Glutamatergic neuron (in vitro differentiated cells): ENCODE results near the gene CXCL1. TPM values are rescaled to one million over a fixed set of nuclear protein-coding genes. Genes with fewer than 3 reads are reported as not detected.

ENCODE experiments used
- DNase-seq: peaks from one replicate; pipeline ENCODE4 v3.0.0; 2022
- H3K27ac Mint-ChIP-seq: one replicate; pipeline ENCODE4 v1.8.0; 2020; ENCODE audit warnings: mild to moderate bottlenecking, mixed read lengths, inconsistent platforms; ENCODE audit not compliant: unreplicated experiment
- H3K27me3 Mint-ChIP-seq: one replicate; pipeline ENCODE4 v1.8.0; 2020; ENCODE audit warnings: mild to moderate bottlenecking, moderate library complexity, mixed read lengths, inconsistent platforms; ENCODE audit not compliant: unreplicated experiment
- H3K36me3 Mint-ChIP-seq: one replicate; pipeline ENCODE4 v1.8.0; 2020; ENCODE audit warnings: mild to moderate bottlenecking, mixed read lengths, inconsistent platforms; ENCODE audit not compliant: unreplicated experiment
- H3K4me1 Mint-ChIP-seq: one replicate; pipeline ENCODE4 v1.8.0; 2020; ENCODE audit warnings: mild to moderate bottlenecking, low read depth, mixed read lengths, inconsistent platforms; ENCODE audit not compliant: unreplicated experiment
- H3K4me3 Mint-ChIP-seq: one replicate; pipeline ENCODE4 v1.8.0; 2020; ENCODE audit warnings: mild to moderate bottlenecking, mixed read lengths, inconsistent platforms; ENCODE audit not compliant: unreplicated experiment
- H3K9me3 Mint-ChIP-seq: one replicate; pipeline ENCODE4 v1.8.0; 2020; ENCODE audit warnings: mild to moderate bottlenecking, moderate library complexity, mixed read lengths, inconsistent platforms; ENCODE audit not compliant: unreplicated experiment
- CTCF ChIP-seq: fragments of 200-600 bp; sonication (generic); IDR thresholded peaks from one replicate; pipeline ENCODE4 v1.5.0; 2021; ENCODE audit not compliant: partially characterized antibody, unreplicated experiment
- total RNA-seq: library from RNA; stranded (reverse); fragmentation: NEBNext Ultra II Directional; extraction: Animal tissue kit (Norgen Biotek cat#: 25700); gene quantifications from one replicate; pipeline ENCODE4 v1.2.1, GENCODE V29; 2021; ENCODE audit not compliant: unreplicated experiment

CXCL1 gene
- total RNA-seq, 1 donor from 2014 or later = not detected

GRCh38 chr4:73844806-73845205 is 24.4 kb upstream of the CXCL1 start:
- Mint-ChIP-seq H3K27ac (no peak overlapping the region), H3K4me3 (no peak overlapping the region), H3K27me3 (no peaks in the 10 kb centered on the region), H3K9me3 (no peaks in the 10 kb centered on the region), H3K4me1 (no peaks in the 10 kb centered on the region), H3K36me3 (no peaks in the 10 kb centered on the region)
- no peak for TF ChIP-seq CTCF
- DNase-seq = no peak

GRCh38 chr4:73847526-73848182 is 21.5 kb upstream of the CXCL1 start:
- DNase-seq = no peak
- Mint-ChIP-seq H3K9me3 (no peaks in the 10 kb centered on the region), H3K36me3 (no peaks in the 10 kb centered on the region), H3K27me3 (no peaks in the 10 kb centered on the region), H3K27ac (no peak overlapping the region), H3K4me3 (no peak overlapping the region), H3K4me1 (no peaks in the 10 kb centered on the region)
- no peak for TF ChIP-seq CTCF

- Mint-ChIP-seq H3K27ac (no peak overlapping the region), H3K9me3 (no peaks in the 10 kb centered on the region), H3K4me1 (no peaks in the 10 kb centered on the region), H3K36me3 (no peaks in the 10 kb centered on the region), H3K27me3 (no peaks in the 10 kb centered on the region), H3K4me3 (no peak overlapping the region)
- no peak for TF ChIP-seq CTCF
- DNase-seq = no peak
These were observed 20.9 kb upstream of the CXCL1 start for GRCh38 chr4:73848183-73848777.

- no peaks in the 10 kb centered on the region for H3K9me3 Mint-ChIP-seq
- no peak for DNase-seq
- no peaks in the 10 kb centered on the region for H3K4me1 Mint-ChIP-seq
- TF ChIP-seq CTCF = no peak
- H3K27ac Mint-ChIP-seq = no peak overlapping the region
- no peak overlapping the region for H3K4me3 Mint-ChIP-seq
- H3K27me3 Mint-ChIP-seq = no peaks in the 10 kb centered on the region
- H3K36me3 Mint-ChIP-seq = no peaks in the 10 kb centered on the region
These were observed 18.8 kb upstream of the CXCL1 start for GRCh38 chr4:73850261-73850970.

- DNase-seq = no peak
- Mint-ChIP-seq H3K27me3 (no peaks in the 10 kb centered on the region), H3K4me3 (no peak overlapping the region), H3K27ac (no peak overlapping the region), H3K9me3 (no peaks in the 10 kb centered on the region), H3K4me1 (no peaks in the 10 kb centered on the region), H3K36me3 (no peaks in the 10 kb centered on the region)
- TF ChIP-seq CTCF = no peak
These were observed 17.9 kb upstream of the CXCL1 start for GRCh38 chr4:73851293-73851692.
